ENCODE results near the gene PALM2AKAP2. TPM values are rescaled to one million over a fixed set of nuclear protein-coding genes. Genes with fewer than 3 reads are reported as not detected.

The PALM2AKAP2 gene
- 24.2 and 25.3 TPM in 2 replicates for total RNA-seq
- long read RNA-seq, full-length matches to known transcripts = 2 of 15 reads
- long read RNA-seq, partial matches to known transcripts = 3 of 15 reads
- long read RNA-seq, other reads (novel, unspliced or antisense) = 10 of 15 reads

DNA sequence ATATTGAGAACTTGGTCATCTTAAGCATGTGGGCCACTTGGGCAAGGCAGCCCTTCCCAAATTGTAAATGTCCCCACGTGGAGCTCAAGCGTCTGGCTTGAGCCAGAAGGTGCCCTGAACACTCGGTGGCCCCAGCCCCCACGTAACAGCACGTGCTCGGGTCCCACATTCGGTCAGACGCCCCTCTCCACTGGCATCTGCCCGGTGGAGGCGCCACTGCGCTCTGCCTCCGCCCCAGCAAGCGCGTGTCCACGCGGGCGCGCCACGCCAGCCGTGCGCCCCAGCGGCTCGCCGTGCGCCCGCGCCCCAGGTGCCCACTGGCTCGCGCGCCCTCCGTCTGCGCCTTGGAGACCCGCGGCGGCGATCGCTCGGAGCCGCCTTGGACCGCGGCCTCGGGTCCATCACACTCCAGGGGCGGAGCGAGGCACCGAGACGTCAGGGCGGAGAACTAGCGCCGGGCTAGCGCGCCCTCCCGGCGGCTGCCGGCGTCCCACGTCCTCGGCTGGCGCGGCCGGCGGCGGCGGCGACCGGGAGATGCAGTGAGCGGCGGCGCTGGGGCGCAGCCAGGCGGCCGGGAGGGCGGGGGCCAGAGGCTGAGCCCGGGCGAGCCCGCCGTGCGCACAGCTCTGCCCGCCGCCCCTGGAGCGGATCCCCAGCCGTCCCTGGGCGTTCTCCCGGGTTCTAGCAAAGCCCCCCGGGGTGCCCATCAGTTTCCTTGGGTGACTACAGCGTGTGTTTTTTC, at the start of gene PALM2AKAP2:
TSS of gene PALM2AKAP2 (plus strand) at position 488 of the 742 bp plus-strand sequence. CDS start 291 bp downstream, outside the sequence.
- no peaks in the 10 kb centered on the region for H3K27me3 Mint-ChIP-seq (ENCODE audit: unreplicated experiment)
- TF ChIP-seq, protein P1, sequence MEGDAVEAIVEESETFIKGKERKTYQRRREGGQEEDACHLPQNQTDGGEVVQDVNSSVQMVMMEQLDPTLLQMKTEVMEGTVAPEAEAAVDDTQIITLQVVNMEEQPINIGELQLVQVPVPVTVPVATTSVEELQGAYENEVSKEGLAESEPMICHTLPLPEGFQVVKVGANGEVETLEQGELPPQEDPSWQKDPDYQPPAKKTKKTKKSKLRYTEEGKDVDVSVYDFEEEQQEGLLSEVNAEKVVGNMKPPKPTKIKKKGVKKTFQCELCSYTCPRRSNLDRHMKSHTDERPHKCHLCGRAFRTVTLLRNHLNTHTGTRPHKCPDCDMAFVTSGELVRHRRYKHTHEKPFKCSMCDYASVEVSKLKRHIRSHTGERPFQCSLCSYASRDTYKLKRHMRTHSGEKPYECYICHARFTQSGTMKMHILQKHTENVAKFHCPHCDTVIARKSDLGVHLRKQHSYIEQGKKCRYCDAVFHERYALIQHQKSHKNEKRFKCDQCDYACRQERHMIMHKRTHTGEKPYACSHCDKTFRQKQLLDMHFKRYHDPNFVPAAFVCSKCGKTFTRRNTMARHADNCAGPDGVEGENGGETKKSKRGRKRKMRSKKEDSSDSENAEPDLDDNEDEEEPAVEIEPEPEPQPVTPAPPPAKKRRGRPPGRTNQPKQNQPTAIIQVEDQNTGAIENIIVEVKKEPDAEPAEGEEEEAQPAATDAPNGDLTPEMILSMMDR (IDR thresholded peaks at IDR 0.05) = peak; percentile 55
- H3K4me1 Mint-ChIP-seq (ENCODE audit: unreplicated experiment) = peaks cover 17% of the 10 kb centered on the region
- H3K27ac Mint-ChIP-seq (ENCODE audit: unreplicated experiment) = peak within 1 kb of the TSS; percentile 75
- no peaks in the 10 kb centered on the region for H3K36me3 Mint-ChIP-seq (ENCODE audit: unreplicated experiment)
- H3K4me3 Mint-ChIP-seq (ENCODE audit: unreplicated experiment) = peak within 1 kb of the TSS; percentile 94
- peak; percentile 90 for DNase-seq (ENCODE audit: extremely low spot score, unreplicated experiment)
- H3K9me3 Mint-ChIP-seq (ENCODE audit: unreplicated experiment) = no peaks in the 10 kb centered on the region

DNA sequence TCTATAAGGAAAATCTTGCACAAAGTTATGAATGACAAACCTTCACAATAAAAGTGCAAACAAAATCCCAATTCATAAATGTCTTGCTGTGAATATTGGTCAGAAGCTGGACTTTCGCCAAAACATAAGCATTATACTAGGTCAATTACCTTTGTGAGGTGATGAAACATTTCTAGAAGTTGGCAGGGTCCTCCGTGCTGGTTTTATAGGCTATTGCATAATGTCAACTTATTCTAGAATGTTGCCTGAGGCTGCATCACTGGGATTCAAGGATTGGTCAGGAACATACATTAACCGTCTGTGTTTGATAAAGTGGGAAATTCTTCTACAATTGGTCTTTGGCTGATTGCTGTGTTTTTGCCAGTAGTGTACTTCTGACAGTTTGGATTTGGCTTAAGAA, 49.8 kb upstream of the PALM2AKAP2 start:
- no peaks in the 10 kb centered on the region for H3K27me3 Mint-ChIP-seq (ENCODE audit: unreplicated experiment)
- TF ChIP-seq, protein P1 (IDR thresholded peaks at IDR 0.05) = no peak
- DNase-seq (ENCODE audit: extremely low spot score, unreplicated experiment) = no peak
- no peaks in the 10 kb centered on the region for H3K36me3 Mint-ChIP-seq (ENCODE audit: unreplicated experiment)
- peaks cover 28% of the 10 kb centered on the region for H3K4me1 Mint-ChIP-seq (ENCODE audit: unreplicated experiment)
- no peak overlapping the region for H3K27ac Mint-ChIP-seq (ENCODE audit: unreplicated experiment)
- H3K9me3 Mint-ChIP-seq (ENCODE audit: unreplicated experiment) = no peaks in the 10 kb centered on the region
- H3K4me3 Mint-ChIP-seq (ENCODE audit: unreplicated experiment) = no peak overlapping the region

DNA sequence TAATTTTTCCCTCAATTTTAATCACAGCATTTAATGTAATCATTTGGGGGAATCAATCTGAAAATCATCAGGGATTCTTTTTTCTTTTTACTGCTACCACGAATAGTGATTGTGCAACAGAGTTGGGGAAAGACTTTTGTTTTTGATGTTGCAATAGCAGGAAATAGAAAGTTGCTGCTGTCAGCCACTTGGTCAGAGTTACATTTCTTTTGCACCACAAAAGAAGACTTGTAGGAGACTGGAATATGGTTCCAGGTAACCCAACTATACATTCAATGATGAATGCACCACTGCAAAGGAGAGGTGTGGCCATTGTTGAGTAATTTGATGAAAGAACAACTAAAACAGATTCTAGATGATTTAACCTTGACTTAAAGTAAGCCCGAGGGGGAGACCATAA, 46.3 kb upstream of the PALM2AKAP2 start:
- H3K36me3 Mint-ChIP-seq (ENCODE audit: unreplicated experiment) = no peaks in the 10 kb centered on the region
- DNase-seq (ENCODE audit: extremely low spot score, unreplicated experiment) = no peak
- no peaks in the 10 kb centered on the region for H3K27me3 Mint-ChIP-seq (ENCODE audit: unreplicated experiment)
- H3K4me3 Mint-ChIP-seq (ENCODE audit: unreplicated experiment) = no peak overlapping the region
- H3K9me3 Mint-ChIP-seq (ENCODE audit: unreplicated experiment) = no peaks in the 10 kb centered on the region
- TF ChIP-seq, protein P1 (IDR thresholded peaks at IDR 0.05) = no peak
- peaks cover 25% of the 10 kb centered on the region for H3K4me1 Mint-ChIP-seq (ENCODE audit: unreplicated experiment)
- H3K27ac Mint-ChIP-seq (ENCODE audit: unreplicated experiment) = peak overlapping the region; percentile 59

DNA sequence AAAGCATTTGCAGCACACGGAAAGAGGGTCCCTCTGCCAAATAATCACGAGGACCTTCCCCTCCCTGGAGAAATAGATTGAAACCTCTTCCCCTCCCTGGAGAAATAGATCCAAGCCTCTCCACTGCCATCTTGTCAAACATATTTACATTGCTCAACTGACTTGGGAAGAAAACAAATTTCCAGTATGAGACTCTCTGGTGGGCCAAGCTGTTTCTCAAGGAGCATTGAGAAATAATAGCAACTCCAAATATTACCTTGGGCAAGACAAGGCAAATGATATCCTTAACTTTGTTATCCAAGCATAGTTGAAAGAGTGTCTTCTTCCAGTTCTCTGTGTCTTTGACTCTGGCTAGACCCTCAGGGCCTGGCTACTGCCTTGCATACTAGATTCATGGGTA, 45.2 kb upstream of the PALM2AKAP2 start:
- Mint-ChIP-seq H3K27me3 (ENCODE audit: unreplicated experiment) (no peaks in the 10 kb centered on the region), H3K9me3 (ENCODE audit: unreplicated experiment) (no peaks in the 10 kb centered on the region), H3K36me3 (ENCODE audit: unreplicated experiment) (no peaks in the 10 kb centered on the region), H3K27ac (ENCODE audit: unreplicated experiment) (no peak overlapping the region), H3K4me1 (ENCODE audit: unreplicated experiment) (peaks cover 17% of the 10 kb centered on the region), H3K4me3 (ENCODE audit: unreplicated experiment) (no peak overlapping the region)
- DNase-seq (ENCODE audit: extremely low spot score, unreplicated experiment) = no peak
- TF ChIP-seq, protein P1 (IDR thresholded peaks at IDR 0.05) = no peak

DNA sequence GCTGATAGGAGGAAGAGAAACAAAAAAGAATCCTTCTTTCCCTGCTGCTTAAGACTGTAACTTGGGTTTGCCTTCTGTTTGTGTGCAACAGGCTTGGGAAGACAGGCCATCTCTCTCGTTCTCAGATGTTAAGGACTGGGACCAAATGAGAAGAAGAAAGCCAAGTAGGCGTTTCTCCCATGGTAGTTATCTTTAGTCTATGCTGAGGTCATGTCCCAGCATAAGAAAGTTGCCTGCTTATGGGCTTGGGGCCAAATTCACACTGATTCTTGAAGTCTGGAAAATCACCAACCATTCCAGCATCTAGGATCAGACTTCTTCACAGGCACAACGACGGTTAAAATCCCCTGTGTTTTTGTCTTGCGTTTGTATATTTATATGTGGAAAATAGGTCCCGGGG, 44.2 kb upstream of the PALM2AKAP2 start:
- Mint-ChIP-seq H3K4me1 (ENCODE audit: unreplicated experiment) (peaks cover 10% of the 10 kb centered on the region), H3K4me3 (ENCODE audit: unreplicated experiment) (no peak overlapping the region), H3K27ac (ENCODE audit: unreplicated experiment) (no peak overlapping the region), H3K9me3 (ENCODE audit: unreplicated experiment) (no peaks in the 10 kb centered on the region), H3K36me3 (ENCODE audit: unreplicated experiment) (no peaks in the 10 kb centered on the region), H3K27me3 (ENCODE audit: unreplicated experiment) (no peaks in the 10 kb centered on the region)
- DNase-seq (ENCODE audit: extremely low spot score, unreplicated experiment) = no peak
- TF ChIP-seq, protein P1 (IDR thresholded peaks at IDR 0.05) = no peak

Measured in osteocyte (in vitro differentiated cells).